ENCODE data around the gene PRODH.
"Not testable (repeated sequence)": the region's sequence is repeated elsewhere in the genome, so short reads cannot be mapped to it uniquely, and the experiment has no call there.

PRODH gene

GRCh38 chr22:18896037-18896657, 39.9 kb downstream of the PRODH start:
- DNase-seq, result not testable (repeated sequence)

- not testable (repeated sequence) for DNase-seq
Measured at GRCh38 chr22:18893775-18894174, 42.3 kb downstream of the PRODH start.

GRCh38 chr22:18890510-18891192, 45.4 kb downstream of the PRODH start:
- not testable (repeated sequence) for DNase-seq

GRCh38 chr22:18888115-18888514, 48.0 kb downstream of the PRODH start:
- no peak for DNase-seq

- not testable (repeated sequence) for DNase-seq
Measured at GRCh38 chr22:18884465-18884864, 51.6 kb downstream of the PRODH start.

- not testable (repeated sequence) for DNase-seq
Measured at GRCh38 chr22:18881260-18881659, 54.8 kb downstream of the PRODH start.

All from NCI-H2107 (cell line).